DOHH2 (cell line): ENCODE results near the gene ARID3A.
A peak's percentile ranks its signal among the peaks of the same experiment; 100 is the strongest.

ENCODE experiments used
- H3F3A ChIP-seq: fragments of 200-600 bp; sonication (generic), shearing (Covaris generic); 2 replicates; pipeline ENCODE4 v1.6.0; 2016; ENCODE audit warnings: antibody characterized with exemption, mild to moderate bottlenecking; ENCODE audit not compliant: control insufficient read depth, insufficient read depth
- H3K27ac ChIP-seq: fragments of 200-600 bp; sonication (generic); 2 replicates; pipeline ENCODE4 v1.5.1; 2014; ENCODE audit warnings: low read depth, mild to moderate bottlenecking, low read length, moderate library complexity
- H3K27me3 ChIP-seq: fragments of 200-600 bp; sonication (generic); 2 replicates; pipeline ENCODE4 v1.6.1; 2014; ENCODE audit warnings: mild to moderate bottlenecking, low read length, mixed read lengths; ENCODE audit not compliant: control insufficient read depth
- H3K36me3 ChIP-seq: fragments of 200-600 bp; sonication (generic); 2 replicates; pipeline ENCODE4 v1.6.1; 2014; ENCODE audit warnings: mild to moderate bottlenecking, low read length, moderate library complexity, mixed read lengths; ENCODE audit not compliant: control insufficient read depth
- H3K4me1 ChIP-seq: fragments of 200-600 bp; sonication (generic); 2 replicates; pipeline ENCODE4 v1.6.1; 2014; ENCODE audit warnings: mild to moderate bottlenecking, low read length, mixed read lengths; ENCODE audit not compliant: control insufficient read depth
- H3K4me2 ChIP-seq: fragments of 200-600 bp; sonication (generic); 2 replicates; pipeline ENCODE4 v1.6.0; 2014; ENCODE audit warnings: mild to moderate bottlenecking, low read length, moderate library complexity
- H3K4me3 ChIP-seq: fragments of 200-600 bp; sonication (generic); 2 replicates; pipeline ENCODE4 v1.5.1; 2014; ENCODE audit warnings: mild to moderate bottlenecking, low read length, mixed read lengths
- H3K79me2 ChIP-seq: fragments of 200-600 bp; sonication (generic); 2 replicates; pipeline ENCODE4 v1.6.1; 2014; ENCODE audit warnings: mild to moderate bottlenecking, low read length, mixed read lengths; ENCODE audit not compliant: control insufficient read depth
- H3K9me2 ChIP-seq: fragments of 200-600 bp; sonication (generic); replicated peaks from 2 replicates; pipeline ENCODE4 v1.6.1; 2014; ENCODE audit warnings: mild to moderate bottlenecking, low read length, mixed read lengths; ENCODE audit not compliant: control insufficient read depth
- H3K9me3 ChIP-seq: fragments of 200-600 bp; sonication (generic); 2 replicates; pipeline ENCODE4 v1.6.1; 2014; ENCODE audit warnings: antibody characterized with exemption, low read length, mixed read lengths; ENCODE audit not compliant: control insufficient read depth, insufficient read depth
- H4K20me1 ChIP-seq: fragments of 200-600 bp; sonication (generic); 2 replicates; pipeline ENCODE4 v1.6.0; 2014; ENCODE audit warnings: low read depth, mild to moderate bottlenecking, antibody characterized with exemption, low read length, moderate library complexity; ENCODE audit not compliant: control insufficient read depth, insufficient read depth
- CTCF ChIP-seq: fragments of 200-600 bp; sonication (generic); IDR thresholded peaks from one replicate; pipeline ENCODE4 v1.5.1; 2014; ENCODE audit warnings: antibody characterized with exemption, mild to moderate bottlenecking, low read depth, low read length; ENCODE audit not compliant: poor library complexity, severe bottlenecking
- EZH2phosphoT487 ChIP-seq: fragments of 200-600 bp; sonication (generic); IDR thresholded peaks from 2 replicates; pipeline ENCODE4 v1.6.1; 2017; ENCODE audit warnings: borderline replicate concordance, mild to moderate bottlenecking, antibody characterized with exemption, low read length, moderate library complexity, mixed read lengths

Gene ARID3A

GRCh38 chr19:999379-999719 is 73.5 kb downstream of the ARID3A start:
- no peaks in the 10 kb centered on the region for H3K79me2 ChIP-seq
- no peaks in the 10 kb centered on the region for H3K9me3 ChIP-seq
- no peaks in the 10 kb centered on the region for H3K9me2 ChIP-seq
- H3K4me1 ChIP-seq: peaks cover 16% of the 10 kb centered on the region
- no peak overlapping the region for H3K4me2 ChIP-seq
- H3K36me3 ChIP-seq: no peaks in the 10 kb centered on the region; the same call in 1 of the 2 replicates
- H3K27me3 ChIP-seq: peaks cover 44% of the 10 kb centered on the region
- no peaks in the 10 kb centered on the region for H4K20me1 ChIP-seq
- 0 out of 2 replicates have a peak, but pooled peaks cover 3% of the 10 kb centered on the region for H3F3A ChIP-seq
- no peak overlapping the region for H3K27ac ChIP-seq
- no peak for TF ChIP-seq CTCF
- no peak for TF ChIP-seq EZH2phosphoT487
- no peak overlapping the region for H3K4me3 ChIP-seq

GRCh38 chr19:1000095-1000494 is 74.3 kb downstream of the ARID3A start, which contains the start of gene GRIN3B:
Gene GRIN3B (plus strand): TSS chr19:1000419. CDS start chr19:1000438, 19 bp downstream.
- peak within 1 kb of the TSS; percentile 36; the same call in 1 of the 2 replicates for H3K4me2 ChIP-seq
- H3K4me3 ChIP-seq: no peak within 1 kb of the TSS
- H3K9me2 ChIP-seq: no peaks in the 10 kb centered on the region

GRCh38 chr19:1000591-1001537 is 75.0 kb downstream of the ARID3A start:
- H3F3A ChIP-seq: 0 out of 2 replicates have a peak, but pooled peaks cover 3% of the 10 kb centered on the region
- H3K36me3 ChIP-seq: no peaks in the 10 kb centered on the region
- no peaks in the 10 kb centered on the region for H4K20me1 ChIP-seq
- no peak overlapping the region for H3K4me3 ChIP-seq
- no peaks in the 10 kb centered on the region for H3K79me2 ChIP-seq
- H3K27me3 ChIP-seq: peaks cover 42% of the 10 kb centered on the region
- H3K4me1 ChIP-seq: peaks cover 16% of the 10 kb centered on the region
- H3K27ac ChIP-seq: no peak overlapping the region
- 0 out of 2 replicates have a peak overlapping the region, but pooled peaks have one; percentile 14 for H3K4me2 ChIP-seq
- H3K9me2 ChIP-seq: no peaks in the 10 kb centered on the region
- H3K9me3 ChIP-seq: no peaks in the 10 kb centered on the region
- TF ChIP-seq EZH2phosphoT487 (no peak), CTCF (no peak)

More at GRCh38 chr19:1000095-1000494, 74.3 kb downstream of the ARID3A start, which contains the start of gene GRIN3B:
- TF ChIP-seq EZH2phosphoT487 (no peak), CTCF (peak; percentile 56)
- Histone ChIP-seq H4K20me1 (no peaks in the 10 kb centered on the region), H3K9me3 (no peaks in the 10 kb centered on the region), H3K79me2 (no peaks in the 10 kb centered on the region), H3K36me3 (no peaks in the 10 kb centered on the region), H3K27ac (no peak within 1 kb of the TSS), H3K4me1 (peaks cover 16% of the 10 kb centered on the region), H3K27me3 (peaks cover 44% of the 10 kb centered on the region), H3F3A (0 out of 2 replicates have a peak, but pooled peaks cover 3% of the 10 kb centered on the region)
